ENCODE results near the gene IFNA16.
"Not testable (repeated sequence)": the region's sequence is repeated elsewhere in the genome, so short reads cannot be mapped to it uniquely, and the experiment has no call there.

The IFNA16 gene

DNA sequence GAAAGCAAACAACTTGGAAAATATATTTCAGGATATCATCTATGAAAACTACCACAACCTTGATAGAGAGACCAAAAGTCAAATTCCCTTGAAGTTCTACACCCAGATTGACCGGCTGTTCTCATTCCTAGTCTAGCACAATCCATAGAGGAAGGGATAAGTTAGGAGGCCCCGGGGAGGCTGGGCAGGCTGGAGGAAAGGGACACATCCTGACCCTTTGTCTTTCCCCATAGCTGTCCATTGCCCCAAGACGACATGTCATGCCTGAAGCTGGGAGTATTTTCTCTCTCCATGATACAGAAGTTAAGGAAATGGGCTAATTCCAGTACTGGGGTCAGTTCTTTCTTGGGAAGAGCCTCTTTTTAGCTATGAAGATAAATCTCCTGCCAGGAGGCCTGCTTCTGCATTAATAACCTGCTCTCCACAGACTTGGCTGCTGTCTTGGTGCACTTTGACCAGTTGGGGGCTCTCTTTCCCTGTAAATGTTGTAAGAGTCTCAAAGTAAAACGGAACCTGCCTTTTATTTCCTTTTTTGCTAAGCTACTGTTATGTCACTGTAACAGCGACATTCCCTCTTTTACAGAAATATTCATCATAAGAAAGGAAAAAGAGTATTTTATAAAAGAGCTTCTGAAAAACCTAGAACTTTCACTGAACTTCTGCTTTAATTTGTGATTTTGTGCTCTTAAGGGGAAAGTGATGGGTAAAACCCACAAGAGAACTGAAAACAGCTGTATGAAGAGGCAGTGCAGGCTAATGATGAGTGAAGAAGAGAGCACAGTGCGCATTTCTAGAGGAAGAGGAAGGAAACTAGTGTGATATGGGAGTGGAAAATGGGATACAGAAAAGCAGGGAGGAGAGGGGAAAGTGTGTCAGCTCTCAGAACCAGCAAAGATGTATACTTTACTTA lies 22.0 kb downstream of the IFNA16 start:
- peak; percentile 1 for DNase-seq

DNA sequence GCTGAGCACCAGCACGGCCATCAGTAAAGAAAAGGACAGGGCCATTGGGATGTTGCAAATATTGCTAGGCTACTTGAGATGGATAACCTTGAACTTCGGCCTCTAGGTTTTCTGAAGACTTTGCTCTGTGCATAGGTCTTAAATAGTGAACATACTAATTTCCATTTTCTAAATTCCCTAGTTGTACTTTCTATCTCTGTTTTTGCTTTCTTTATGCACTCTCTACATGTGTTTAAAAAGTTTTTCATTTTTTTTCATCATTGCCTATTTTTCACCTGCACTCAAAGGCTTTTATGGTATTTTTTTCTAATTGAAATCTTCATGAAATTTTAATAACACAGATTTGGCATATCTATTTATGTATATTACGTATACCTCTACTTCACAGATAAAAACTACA lies 29.6 kb downstream of the IFNA16 start, which contains the start of gene IFNA4:
IFNA4 (minus strand) TSS at position 101 of the 400 bp plus-strand sequence; CDS start at position 45, 56 bp downstream.
- DNase-seq = not testable (repeated sequence)

DNA sequence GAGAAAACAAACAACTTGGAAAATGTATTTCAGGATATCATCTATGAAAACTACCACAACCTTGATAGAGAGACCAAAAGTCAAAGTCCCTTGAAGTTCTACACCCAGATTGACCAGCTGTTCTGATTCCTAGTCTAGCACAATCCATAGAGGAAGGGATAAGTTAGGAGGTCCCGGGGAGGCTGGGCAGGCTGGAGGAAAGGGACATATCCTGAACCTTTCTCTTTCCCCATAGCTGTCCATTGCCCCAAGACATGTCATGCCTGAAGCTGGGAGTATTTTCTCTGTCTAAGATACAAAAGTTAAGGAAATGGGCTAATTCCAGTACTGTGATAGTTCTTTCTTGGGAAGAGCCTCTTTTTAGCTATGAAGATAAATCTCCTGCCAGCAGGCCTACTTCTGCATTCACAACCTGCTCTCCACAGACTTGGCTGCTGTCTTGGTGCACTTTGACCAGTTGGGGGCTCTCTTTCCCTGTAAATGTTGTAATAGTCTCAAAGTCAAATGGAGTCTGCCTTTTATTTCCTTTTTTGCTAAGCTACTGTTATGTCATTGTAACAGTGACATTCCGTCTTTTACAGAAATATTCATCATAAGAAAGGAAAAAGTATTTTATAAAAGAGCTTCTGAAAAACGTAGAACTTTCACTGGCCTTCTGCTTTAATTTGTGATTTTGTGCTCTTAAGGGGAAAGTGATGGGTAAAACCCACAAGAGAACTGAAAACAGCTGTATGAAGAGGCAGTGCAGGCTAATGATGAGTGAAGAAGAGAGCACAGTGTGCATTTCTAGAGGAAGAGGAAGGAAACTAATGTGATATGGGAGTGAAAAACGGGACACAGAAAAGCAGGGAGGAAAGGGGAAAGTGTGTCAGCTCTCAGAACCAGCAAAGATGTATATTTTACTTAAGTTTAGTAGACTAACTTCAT lies 34.0 kb downstream of the IFNA16 start:
- DNase-seq = not testable (repeated sequence)

DNA sequence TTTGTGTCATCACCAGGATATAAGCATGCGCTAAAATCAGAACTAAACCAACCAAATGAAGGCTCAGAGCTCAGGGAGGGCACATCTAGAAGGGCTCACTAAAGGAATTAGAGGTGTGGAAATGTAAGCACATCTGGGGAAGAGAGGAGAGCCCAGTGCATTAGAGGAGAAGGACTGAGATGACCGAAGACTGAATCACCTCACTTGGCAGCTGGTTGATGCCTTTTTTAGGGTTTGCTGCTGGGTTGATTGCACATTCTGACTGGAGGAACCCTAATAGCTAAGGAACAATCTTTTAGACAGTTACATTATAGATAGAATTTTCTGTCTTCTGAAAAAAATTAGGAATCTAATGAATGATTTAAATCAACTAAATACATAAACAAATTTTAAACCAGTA lies 42.4 kb downstream of the IFNA16 start:
- no peak for DNase-seq

DNA sequence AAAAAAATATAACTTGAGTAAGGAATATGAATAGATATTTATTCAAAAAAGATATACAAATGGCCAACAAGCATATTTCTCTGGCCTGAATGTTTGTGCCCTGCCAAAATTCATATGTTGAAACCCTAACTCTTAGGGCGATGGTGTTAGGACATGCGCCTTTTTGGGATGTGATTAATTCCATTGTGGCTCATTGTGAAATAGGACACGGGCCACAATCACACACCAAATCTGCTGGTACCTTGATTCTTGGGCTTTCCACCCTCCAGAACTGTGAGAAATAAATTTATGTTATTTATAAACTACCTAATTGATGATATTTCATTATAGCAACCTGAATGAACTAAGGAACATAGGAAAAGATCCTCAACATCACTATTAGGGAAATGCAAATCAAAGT lies 45.0 kb downstream of the IFNA16 start:
- no peak for DNase-seq

DNA sequence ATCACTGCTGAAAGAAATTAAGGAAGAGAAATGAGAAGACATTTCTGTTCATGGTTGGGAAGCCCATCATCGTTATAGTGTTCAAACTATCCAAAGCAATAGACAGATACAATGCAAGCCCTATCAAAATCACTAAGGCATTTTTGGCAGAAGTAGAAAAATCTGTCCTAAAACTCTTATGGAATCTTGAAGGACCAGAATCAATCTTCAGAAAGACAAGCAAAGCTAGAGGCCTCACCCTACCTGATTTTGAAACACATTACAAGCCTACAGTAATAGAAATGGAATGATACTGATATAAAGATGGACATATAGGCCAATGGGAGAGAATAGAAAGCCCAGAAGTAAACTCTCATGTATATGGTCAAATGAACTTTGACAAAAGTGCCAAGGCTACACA lies 45.8 kb downstream of the IFNA16 start:
- no peak for DNase-seq

DNA sequence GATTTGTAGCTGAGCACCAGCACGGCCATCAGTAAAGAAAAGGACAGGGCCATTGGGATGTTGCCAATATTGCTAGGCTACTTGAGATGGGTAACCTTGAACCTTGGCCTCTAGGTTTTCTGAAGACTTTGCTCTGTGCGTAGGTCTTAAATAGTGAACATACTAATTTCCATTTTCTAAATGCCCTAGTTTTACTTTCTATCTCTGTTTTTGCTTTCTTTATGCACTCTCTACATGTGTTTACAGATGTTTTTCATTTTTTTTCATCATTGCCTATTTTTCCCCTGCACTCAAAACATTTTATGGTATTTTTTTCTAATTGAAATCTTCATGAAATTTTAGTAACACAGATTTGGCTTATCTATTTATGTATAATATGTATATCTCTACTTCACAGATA lies 50.6 kb downstream of the IFNA16 start, which contains the start of gene IFNA21:
IFNA21 (minus strand) TSS at position 101 of the 400 bp plus-strand sequence; CDS start at position 53, 48 bp downstream.
- not testable (repeated sequence) for DNase-seq
